Mucosa of descending colon (tissue), 3 donors: ENCODE measurements around the gene KLK11. TPM values are rescaled to one million over a fixed set of nuclear protein-coding genes. Genes with fewer than 3 reads are reported as not detected.
A peak's percentile ranks its signal among the peaks of the same experiment; 100 is the strongest.

Source experiments
- ATAC-seq: fragments of 200-7000 bp; cut with Tn5 transposase; one replicate; pipeline ENCODE4 v1.9.1; 2020; ENCODE audit warnings: mild to moderate bottlenecking, moderate library complexity
- DNase-seq, 3 donors: peaks; one replicate each; pipeline ENCODE4 v3.0.0-alpha.2; 2020
- H3K36me3 ChIP-seq: fragments of 200-600 bp; one replicate; pipeline ENCODE4 v1.8.0; 2021; ENCODE audit warnings: low read depth, mild to moderate bottlenecking
- H3K4me1 ChIP-seq: fragments of 200-600 bp; one replicate; pipeline ENCODE4 v1.8.0; 2021; ENCODE audit warnings: low read depth, mild to moderate bottlenecking
- H3K4me3 ChIP-seq: fragments of 200-600 bp; one replicate; pipeline ENCODE4 v1.8.0; 2021; ENCODE audit warnings: mild to moderate bottlenecking
- H3K9me3 ChIP-seq: fragments of 200-600 bp; one replicate; pipeline ENCODE4 v1.8.0; 2021; ENCODE audit warnings: mild to moderate bottlenecking
- intact Hi-C, 2 donors: fragments of 100-400 bp; cut with DNase I in 1 of 2; cut with micrococcal nuclease in 1 of 2; formaldehyde crosslinking; loops; one replicate each; pipeline versions ENCODE4 v1.11.0 to v1.11.1; 2022; cut with DNase I, micrococcal nuclease
- total RNA-seq, 3 donors: library from RNA; stranded (reverse); fragmentation: NEBNext Ultra II Directional in 2 of 3; extraction: Animal tissue kit (Norgen Biotek cat#: 25700) in 2 of 3; gene quantifications; one replicate each; pipeline versions ENCODE4 v1.2.1 to v1.2.4, GENCODE V29; 2021 to 2023
- TF ChIP-seq, protein P1 (sequence below): fragments of 200-600 bp; IDR thresholded peaks from one replicate; pipeline ENCODE4 v1.8.0; 2022; ENCODE audit warnings: antibody characterized with exemption, mild to moderate bottlenecking
- donor health status: DM: no; HTN: no; CAD: no; lungs with moderate emphysema.
- donor health status: DM: no; HTN: no; CAD: no.
- donor health status: DM: no; HTN: yes; CAD: no.

Gene KLK11
- total RNA-seq, 3 donors from 2014 or later, result 0.38 to 1.0 (median 0.72) TPM

DNA sequence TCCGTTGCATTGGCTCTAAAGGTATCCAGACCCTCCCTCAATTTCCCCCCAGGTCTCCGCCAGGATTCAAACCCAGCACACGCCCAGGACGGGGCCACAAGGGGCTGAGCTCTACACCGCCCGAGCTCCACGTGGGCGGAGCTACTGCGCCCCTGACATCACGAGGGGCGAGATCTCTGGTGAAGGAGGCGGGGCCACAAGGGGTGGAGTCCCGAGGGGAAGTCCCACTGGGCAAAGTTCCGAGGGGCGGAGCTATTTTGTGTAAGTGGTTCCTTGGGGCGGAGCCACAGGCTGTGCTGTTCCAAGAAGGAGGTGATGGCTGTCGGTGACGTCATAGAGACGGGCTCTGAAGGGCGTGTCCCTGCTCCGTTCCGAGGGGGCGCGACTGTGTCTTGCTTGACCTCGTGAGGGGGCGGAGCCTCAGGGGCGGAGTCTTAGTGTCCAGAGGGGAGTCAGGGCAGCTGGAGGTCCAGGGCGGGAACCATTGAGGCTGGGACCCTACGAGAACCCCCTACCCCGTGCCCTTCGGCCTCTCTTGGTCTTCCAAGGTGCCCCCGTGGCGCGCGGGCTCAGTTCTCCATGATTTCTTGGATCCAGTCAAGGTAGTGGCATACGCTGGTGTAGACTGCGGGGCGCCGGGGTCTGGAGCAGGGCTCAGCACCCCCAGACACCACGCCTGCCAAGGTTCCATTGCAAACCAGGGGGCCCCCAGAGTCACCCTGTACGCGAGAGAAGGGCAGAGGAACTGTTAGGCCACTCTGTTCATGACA, 23.7 kb downstream of the KLK11 start:
- ATAC-seq (peak; percentile 25), DNase-seq (no peak)
- TF ChIP-seq, protein P1, sequence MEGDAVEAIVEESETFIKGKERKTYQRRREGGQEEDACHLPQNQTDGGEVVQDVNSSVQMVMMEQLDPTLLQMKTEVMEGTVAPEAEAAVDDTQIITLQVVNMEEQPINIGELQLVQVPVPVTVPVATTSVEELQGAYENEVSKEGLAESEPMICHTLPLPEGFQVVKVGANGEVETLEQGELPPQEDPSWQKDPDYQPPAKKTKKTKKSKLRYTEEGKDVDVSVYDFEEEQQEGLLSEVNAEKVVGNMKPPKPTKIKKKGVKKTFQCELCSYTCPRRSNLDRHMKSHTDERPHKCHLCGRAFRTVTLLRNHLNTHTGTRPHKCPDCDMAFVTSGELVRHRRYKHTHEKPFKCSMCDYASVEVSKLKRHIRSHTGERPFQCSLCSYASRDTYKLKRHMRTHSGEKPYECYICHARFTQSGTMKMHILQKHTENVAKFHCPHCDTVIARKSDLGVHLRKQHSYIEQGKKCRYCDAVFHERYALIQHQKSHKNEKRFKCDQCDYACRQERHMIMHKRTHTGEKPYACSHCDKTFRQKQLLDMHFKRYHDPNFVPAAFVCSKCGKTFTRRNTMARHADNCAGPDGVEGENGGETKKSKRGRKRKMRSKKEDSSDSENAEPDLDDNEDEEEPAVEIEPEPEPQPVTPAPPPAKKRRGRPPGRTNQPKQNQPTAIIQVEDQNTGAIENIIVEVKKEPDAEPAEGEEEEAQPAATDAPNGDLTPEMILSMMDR, result no peak
- Histone ChIP-seq H3K9me3 (no peaks in the 10 kb centered on the region), H3K4me3 (no peak overlapping the region), H3K36me3 (no peaks in the 10 kb centered on the region), H3K4me1 (no peaks in the 10 kb centered on the region)
- intact Hi-C loops, result no loop called here

DNA sequence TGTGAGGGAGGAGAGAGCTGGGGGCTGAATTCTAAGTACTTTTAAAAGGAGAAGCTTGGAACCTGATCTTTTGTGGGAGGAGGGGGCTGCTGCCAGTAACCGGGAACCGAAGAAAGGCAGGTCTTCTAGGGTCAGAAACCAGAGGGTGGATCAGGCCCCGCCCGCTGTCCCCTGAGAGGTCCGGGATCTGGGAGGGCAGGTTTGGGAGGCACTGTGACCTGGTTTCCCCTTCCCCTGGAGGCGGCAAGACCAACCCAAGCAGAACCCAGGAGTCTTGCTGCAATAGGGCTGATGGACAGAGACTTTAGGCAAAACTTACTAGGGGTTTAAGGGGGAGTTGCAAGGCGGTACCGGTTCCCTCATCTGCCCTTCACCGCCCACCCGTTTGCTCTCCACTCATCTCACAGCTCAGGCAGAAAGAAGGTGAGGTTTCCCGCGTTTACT, 24.3 kb downstream of the KLK11 start:
- H3K4me1 ChIP-seq, result no peaks in the 10 kb centered on the region
- TF ChIP-seq, protein P1, result no peak
- no peak for DNase-seq
- H3K4me3 ChIP-seq, result no peak overlapping the region
- no peaks in the 10 kb centered on the region for H3K9me3 ChIP-seq
- no peak for ATAC-seq
- H3K36me3 ChIP-seq, result no peaks in the 10 kb centered on the region
- intact Hi-C loops, result no loop called here

DNA sequence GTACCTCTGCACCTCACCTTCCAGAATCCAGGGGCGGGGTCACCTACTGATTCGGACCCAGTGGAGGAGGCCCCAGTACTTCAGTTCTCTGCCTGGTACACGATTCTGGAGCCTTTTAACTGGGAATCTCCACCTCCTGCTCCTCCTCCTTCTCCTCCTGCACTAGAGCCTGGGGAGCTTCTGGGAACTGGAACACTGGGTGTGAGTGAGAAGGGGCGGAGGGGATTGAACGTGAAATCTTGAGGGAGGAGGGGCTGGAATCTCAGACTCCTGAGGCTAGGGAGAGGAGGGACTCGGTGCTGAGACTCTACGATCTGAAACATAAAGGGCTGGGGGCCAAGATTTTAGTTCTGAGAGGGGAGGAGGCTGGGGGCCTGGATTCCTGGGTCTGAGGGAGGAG, 24.9 kb downstream of the KLK11 start, which contains the start of gene KLK8:
Gene KLK8, minus strand, starts transcription at position 90 of the 400 bp plus-strand sequence. CDS start 437 bp downstream, outside the sequence.
- intact Hi-C loops, result no loop called here
- Histone ChIP-seq H3K9me3 (no peaks in the 10 kb centered on the region), H3K4me1 (no peaks in the 10 kb centered on the region), H3K4me3 (no peak within 1 kb of the TSS), H3K36me3 (no peaks in the 10 kb centered on the region)
- DNase-seq (no peak), ATAC-seq (no peak)
- TF ChIP-seq, protein P1, result no peak

DNA sequence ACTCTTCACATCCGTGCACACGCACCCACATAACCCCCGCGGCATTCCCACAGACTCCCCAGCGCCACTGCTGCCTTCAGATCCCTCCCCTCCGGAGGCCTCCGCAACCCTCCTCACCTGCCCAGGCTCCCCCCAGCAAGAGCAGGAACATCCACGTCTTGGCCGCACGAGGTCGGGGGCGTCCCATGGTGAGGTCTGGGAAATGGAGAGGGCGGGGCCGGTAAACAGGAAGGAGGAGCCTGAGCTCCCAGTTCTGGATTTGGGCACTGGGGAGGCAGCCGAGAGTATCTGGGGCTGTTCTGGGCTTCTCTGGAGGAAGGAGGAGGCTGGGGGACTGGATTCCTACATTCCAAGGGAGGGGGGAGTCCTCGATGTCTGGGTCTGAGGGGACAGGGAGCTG, 25.4 kb downstream of the KLK11 start:
- ATAC-seq (no peak), DNase-seq (no peak)
- H3K36me3 ChIP-seq, result no peaks in the 10 kb centered on the region
- no peaks in the 10 kb centered on the region for H3K9me3 ChIP-seq
- no peaks in the 10 kb centered on the region for H3K4me1 ChIP-seq
- TF ChIP-seq, protein P1, result no peak
- H3K4me3 ChIP-seq, result no peak overlapping the region
- intact Hi-C loops, result no loop called here

DNA sequence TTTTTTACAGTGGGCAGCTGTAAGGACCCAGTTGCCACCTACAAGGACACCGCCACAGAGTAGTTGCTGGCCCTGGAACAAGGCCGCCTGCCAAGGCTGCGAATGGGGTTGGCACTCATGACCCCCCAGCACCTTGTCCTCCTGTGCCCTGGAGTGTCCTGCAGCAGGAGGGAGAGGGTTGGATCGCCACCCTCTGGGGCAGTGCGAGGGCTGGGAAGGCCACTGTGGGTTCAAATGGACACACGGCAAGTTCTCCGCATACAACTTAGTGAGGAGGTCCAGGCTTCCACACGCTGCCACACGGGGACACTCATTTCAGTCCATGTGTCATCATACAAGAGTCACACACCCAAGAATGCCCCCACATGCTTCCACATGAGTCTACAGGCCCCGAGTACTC, 26.0 kb downstream of the KLK11 start:
- Histone ChIP-seq H3K36me3 (no peaks in the 10 kb centered on the region), H3K4me1 (no peaks in the 10 kb centered on the region), H3K9me3 (no peaks in the 10 kb centered on the region), H3K4me3 (no peak overlapping the region)
- intact Hi-C loops, result no loop called here
- no peak for DNase-seq
- ATAC-seq, result no peak
- TF ChIP-seq, protein P1, result no peak
